Peyer's patch (tissue), 4 donors: ENCODE data around the gene RBBP9. TPM values are rescaled to one million over a fixed set of nuclear protein-coding genes. Genes with fewer than 3 reads are reported as not detected.
A peak's percentile ranks its signal among the peaks of the same experiment; 100 is the strongest.

Experiments used
- DNase-seq, 3 donors: peaks; one replicate each; pipeline ENCODE4 v3.0.0-alpha.2; 2017 to 2019
- H3K27ac ChIP-seq, 4 donors: fragments of 200-600 bp; sonication (generic); one replicate each; pipeline ENCODE4 v1.5.1; 2016 to 2019
- H3K27me3 ChIP-seq, 2 donors: fragments of 200-600 bp; sonication (generic); one replicate each; pipeline ENCODE4 v1.5.1; 2019
- H3K36me3 ChIP-seq, 3 donors: fragments of 200-600 bp; sonication (generic); one replicate each; pipeline ENCODE4 v1.5.1; 2016 to 2019
- H3K4me1 ChIP-seq, 4 donors: fragments of 200-600 bp; sonication (generic); one replicate each; pipeline ENCODE4 v1.5.1; 2016 to 2019
- H3K4me3 ChIP-seq, 4 donors: fragments of 200-600 bp; sonication (generic); 1 replicate in 3 of 4; 2 replicates in 1 of 4; pipeline ENCODE4 v1.5.1; 2016 to 2019; ENCODE audit warnings: mild to moderate bottlenecking in 1 of 4
- H3K9me3 ChIP-seq, 4 donors: fragments of 200-600 bp; sonication (generic); one replicate each; pipeline ENCODE4 v1.5.1; 2016 to 2019; ENCODE audit warnings: mild to moderate bottlenecking in 1 of 4
- POLR2A ChIP-seq, 2 donors: fragments of 450-650 bp; IDR thresholded peaks; one replicate each; pipeline ENCODE4 v1.5.1; 2017; ENCODE audit warnings: antibody characterized with exemption in 2 of 2, mild to moderate bottlenecking in 2 of 2, moderate library complexity in 2 of 2
- total RNA-seq, 4 donors: library from RNA; depleted of rRNA; stranded (reverse); fragments of >200 nt; gene quantifications; one replicate each; pipeline ENCODE4 v1.1.0, GENCODE V29; 2016
- TF ChIP-seq, protein P1 (sequence below), 6 experiments: fragments of 450-650 bp in 4 of 6; fragments of 200-600 bp in 2 of 6; sonication (generic) in 1 of 6; IDR thresholded peaks; one replicate each; pipeline ENCODE4 v1.5.1; 2017 to 2019; ENCODE audit warnings: antibody characterized with exemption in 6 of 6, mild to moderate bottlenecking in 3 of 6, moderate library complexity in 1 of 6

The RBBP9 gene
- 10 to 100 TPM in 3 of 4 donors, 1 to 10 TPM in 1; 6.2 to 14.9 (median 12.8) TPM for total RNA-seq

DNA sequence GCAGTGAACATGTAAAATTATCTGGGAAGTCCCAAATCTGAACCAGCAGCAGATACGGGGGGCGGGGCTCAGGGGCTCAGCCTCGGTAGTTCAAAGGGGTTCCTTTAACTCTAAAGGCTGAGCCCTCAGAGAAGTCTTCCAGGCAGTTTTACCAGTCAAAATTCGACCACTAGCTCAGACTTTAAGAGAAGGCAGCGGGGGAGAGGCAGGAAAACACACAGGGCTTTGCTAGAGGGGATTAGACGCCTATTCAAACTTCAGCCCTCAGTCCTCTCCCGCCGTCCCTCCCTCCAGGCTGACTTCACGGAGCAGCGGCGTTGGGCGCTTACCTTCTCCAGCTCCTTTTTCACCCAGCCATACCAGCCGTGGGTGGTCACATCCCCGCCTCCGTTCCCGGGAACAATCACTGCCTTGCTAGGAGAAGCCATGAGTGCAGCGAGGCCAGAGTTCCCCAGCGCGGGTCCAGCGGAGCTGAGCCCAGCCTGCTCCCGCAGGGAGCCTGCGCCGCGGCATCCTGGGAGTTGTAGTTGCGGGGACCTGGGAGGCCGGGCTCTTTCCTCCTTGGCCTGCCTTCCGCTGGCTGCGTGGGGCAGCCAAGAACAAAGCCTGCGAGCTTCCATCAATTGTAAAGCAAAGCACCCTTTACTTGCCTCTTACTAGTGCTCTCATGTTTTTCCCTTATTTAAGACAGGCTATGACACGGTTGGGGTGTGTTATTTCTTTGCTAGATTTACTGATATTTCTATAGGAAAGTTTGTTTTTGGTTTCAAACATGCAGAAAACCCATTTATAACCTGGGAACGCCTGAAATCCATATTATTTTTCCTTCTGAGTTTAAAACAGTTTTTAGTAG lies at the start of gene RBBP9:
Gene RBBP9, minus strand, starts transcription at position 486 of the 853 bp plus-strand sequence. Its CDS starts 58 bp downstream, at position 428.
- peaks cover 0 to 8% (median 2%) of the 10 kb centered on the region in 4 donors for H3K4me1 ChIP-seq
- peak in 1 of 2 donors; percentile 18 for TF ChIP-seq POLR2A (IDR thresholded peaks at IDR 0.05)
- TF ChIP-seq, protein P1, sequence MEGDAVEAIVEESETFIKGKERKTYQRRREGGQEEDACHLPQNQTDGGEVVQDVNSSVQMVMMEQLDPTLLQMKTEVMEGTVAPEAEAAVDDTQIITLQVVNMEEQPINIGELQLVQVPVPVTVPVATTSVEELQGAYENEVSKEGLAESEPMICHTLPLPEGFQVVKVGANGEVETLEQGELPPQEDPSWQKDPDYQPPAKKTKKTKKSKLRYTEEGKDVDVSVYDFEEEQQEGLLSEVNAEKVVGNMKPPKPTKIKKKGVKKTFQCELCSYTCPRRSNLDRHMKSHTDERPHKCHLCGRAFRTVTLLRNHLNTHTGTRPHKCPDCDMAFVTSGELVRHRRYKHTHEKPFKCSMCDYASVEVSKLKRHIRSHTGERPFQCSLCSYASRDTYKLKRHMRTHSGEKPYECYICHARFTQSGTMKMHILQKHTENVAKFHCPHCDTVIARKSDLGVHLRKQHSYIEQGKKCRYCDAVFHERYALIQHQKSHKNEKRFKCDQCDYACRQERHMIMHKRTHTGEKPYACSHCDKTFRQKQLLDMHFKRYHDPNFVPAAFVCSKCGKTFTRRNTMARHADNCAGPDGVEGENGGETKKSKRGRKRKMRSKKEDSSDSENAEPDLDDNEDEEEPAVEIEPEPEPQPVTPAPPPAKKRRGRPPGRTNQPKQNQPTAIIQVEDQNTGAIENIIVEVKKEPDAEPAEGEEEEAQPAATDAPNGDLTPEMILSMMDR (IDR thresholded peaks at IDR 0.05): no peak
- peak within 1 kb of the TSS; percentile 15 to 80 (median 57) for H3K27ac ChIP-seq
- peak; percentile 79 to 92 (median 89) for DNase-seq
- H3K27me3 ChIP-seq: no peaks in the 10 kb centered on the region
- peak within 1 kb of the TSS; percentile 57 to 77 (median 68) for H3K4me3 ChIP-seq
- peaks cover 0 to 14% (median 0%) of the 10 kb centered on the region in 3 donors for H3K36me3 ChIP-seq
- H3K9me3 ChIP-seq: no peaks in the 10 kb centered on the region

DNA sequence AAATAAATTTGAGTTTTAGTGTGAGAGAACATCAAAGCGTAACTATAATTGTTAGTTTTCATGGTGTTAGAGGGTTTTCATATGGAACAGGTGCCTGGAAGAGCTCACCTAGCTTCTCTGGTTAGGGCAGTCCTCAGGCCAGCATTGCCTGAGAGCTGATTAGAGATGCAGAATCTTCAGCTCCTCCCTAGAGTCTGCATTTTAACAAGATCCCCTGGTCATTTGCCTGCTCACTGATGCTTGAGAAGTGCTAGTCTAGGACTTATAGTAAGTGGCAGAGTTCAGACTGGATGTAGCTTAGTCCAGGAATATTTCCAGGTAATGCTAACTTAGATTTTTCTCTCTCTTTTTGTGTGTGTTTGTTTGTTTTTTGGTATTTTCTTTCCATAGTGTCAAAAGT lies 48.5 kb upstream of the RBBP9 start:
- no peak for TF ChIP-seq POLR2A (IDR thresholded peaks at IDR 0.05)
- TF ChIP-seq, protein P1 (IDR thresholded peaks at IDR 0.05): no peak
- Histone ChIP-seq H3K27me3 (no peaks in the 10 kb centered on the region), H3K4me1 (no peaks in the 10 kb centered on the region), H3K36me3 (peaks cover 0 to 71% (median 6%) of the 10 kb centered on the region in 3 donors), H3K27ac (no peak overlapping the region), H3K4me3 (no peak overlapping the region), H3K9me3 (no peaks in the 10 kb centered on the region)
- DNase-seq: no peak

DNA sequence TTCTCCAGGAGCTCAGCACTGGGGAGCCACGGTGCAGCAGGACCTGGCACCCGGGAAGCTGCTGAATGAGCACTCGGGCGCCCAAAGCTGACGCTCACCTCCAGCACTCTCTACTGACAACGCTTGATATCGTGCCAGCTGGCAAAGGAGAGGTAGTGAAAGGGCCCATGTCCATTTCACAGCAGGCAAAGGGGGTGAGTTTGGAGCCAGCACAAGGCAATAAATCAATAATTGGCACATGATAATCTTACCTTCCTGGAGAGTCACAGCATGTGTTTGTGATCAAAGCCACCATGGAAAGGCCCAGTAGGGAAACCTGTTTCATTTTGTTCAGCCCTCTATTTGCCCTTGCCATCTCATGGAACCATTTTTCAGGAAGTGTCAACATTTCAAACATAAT lies 46.9 kb upstream of the RBBP9 start:
- no peaks in the 10 kb centered on the region for H3K27me3 ChIP-seq
- TF ChIP-seq, protein P1 (IDR thresholded peaks at IDR 0.05): no peak
- TF ChIP-seq POLR2A (IDR thresholded peaks at IDR 0.05): no peak
- H3K27ac ChIP-seq: no peak overlapping the region
- no peaks in the 10 kb centered on the region for H3K4me1 ChIP-seq
- no peaks in the 10 kb centered on the region for H3K9me3 ChIP-seq
- no peak overlapping the region for H3K4me3 ChIP-seq
- peak in 2 of 3 donors; percentile 55 to 61 for DNase-seq
- peaks cover 0 to 67% (median 6%) of the 10 kb centered on the region in 3 donors for H3K36me3 ChIP-seq

DNA sequence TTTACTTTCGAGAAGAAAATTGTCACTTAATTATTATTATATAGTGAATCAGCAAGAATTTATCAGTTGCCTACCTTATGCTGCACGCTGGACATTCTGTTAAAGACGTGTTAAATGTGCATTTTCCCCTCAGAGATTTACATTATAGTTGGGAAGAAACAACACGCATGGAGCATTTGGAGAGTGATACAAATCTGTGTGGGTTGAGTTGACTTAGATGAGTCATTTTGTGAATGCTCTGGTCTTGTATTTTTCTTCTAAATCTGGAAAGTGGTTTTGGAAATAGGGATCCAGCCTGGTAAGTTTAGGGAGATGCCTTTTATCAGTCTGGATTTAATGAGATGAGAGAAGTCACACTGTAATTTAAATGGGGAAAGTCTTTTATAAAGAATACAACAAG lies 46.2 kb upstream of the RBBP9 start:
- H3K9me3 ChIP-seq: no peaks in the 10 kb centered on the region
- no peak overlapping the region for H3K4me3 ChIP-seq
- H3K4me1 ChIP-seq: no peaks in the 10 kb centered on the region
- no peaks in the 10 kb centered on the region for H3K27me3 ChIP-seq
- peaks cover 0 to 60% (median 0%) of the 10 kb centered on the region in 3 donors for H3K36me3 ChIP-seq
- no peak overlapping the region for H3K27ac ChIP-seq
- DNase-seq: no peak
- TF ChIP-seq, protein P1 (IDR thresholded peaks at IDR 0.05): no peak
- no peak for TF ChIP-seq POLR2A (IDR thresholded peaks at IDR 0.05)

DNA sequence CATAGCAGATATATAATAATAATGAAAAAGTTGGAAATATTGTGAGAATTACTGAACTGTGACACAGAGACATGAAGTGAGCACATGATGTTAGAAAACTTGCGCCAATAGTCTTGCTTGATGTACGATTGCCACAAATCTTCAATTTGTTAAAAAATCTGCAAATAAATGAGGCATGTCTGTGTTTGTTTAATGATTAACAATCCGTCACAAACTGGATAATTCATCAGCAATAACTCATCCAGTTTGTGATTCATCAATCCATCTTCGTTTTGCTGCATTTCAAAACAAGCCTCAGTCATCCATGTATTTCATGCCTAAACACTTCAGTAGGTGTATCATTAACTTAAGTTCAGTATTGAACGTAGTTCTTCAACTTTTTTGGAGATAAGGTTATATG lies 44.7 kb upstream of the RBBP9 start:
- no peak overlapping the region for H3K4me3 ChIP-seq
- TF ChIP-seq, protein P1 (IDR thresholded peaks at IDR 0.05): no peak
- no peak for TF ChIP-seq POLR2A (IDR thresholded peaks at IDR 0.05)
- DNase-seq: no peak

More for the DNA sequence above, 44.7 kb upstream of the RBBP9 start:
- Histone ChIP-seq H3K27me3 (no peaks in the 10 kb centered on the region), H3K9me3 (no peaks in the 10 kb centered on the region), H3K27ac (no peak overlapping the region), H3K4me1 (no peaks in the 10 kb centered on the region), H3K36me3 (peaks cover 0 to 49% (median 0%) of the 10 kb centered on the region in 3 donors)
